ENCODE measurements around the gene HDAC4. TPM values are rescaled to one million over a fixed set of nuclear protein-coding genes. Genes with fewer than 3 reads are reported as not detected.

Gene HDAC4
- total RNA-seq, 1 experiment from 2014 or later = 47.6 TPM

DNA sequence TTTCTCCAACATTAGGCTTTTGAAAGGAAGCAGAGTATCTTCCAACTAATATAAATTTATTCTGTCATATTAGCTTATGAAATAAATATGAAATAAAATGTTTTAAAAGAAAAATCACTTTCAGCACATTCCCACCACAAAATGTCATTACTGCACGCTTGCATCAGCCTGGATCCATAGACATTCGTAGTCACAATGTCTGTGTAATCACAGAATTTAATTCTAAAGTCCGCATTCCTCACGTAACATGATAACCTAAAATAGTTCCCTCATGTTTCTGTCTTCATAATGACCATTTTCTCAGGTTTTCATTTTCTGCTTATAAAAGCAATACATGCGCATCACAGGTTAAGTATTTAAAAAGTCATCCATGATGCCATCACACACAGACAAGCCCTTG, 47.1 kb downstream of the HDAC4 start:
- no TSS peak for BruUV-seq (replicated peaks)

DNA sequence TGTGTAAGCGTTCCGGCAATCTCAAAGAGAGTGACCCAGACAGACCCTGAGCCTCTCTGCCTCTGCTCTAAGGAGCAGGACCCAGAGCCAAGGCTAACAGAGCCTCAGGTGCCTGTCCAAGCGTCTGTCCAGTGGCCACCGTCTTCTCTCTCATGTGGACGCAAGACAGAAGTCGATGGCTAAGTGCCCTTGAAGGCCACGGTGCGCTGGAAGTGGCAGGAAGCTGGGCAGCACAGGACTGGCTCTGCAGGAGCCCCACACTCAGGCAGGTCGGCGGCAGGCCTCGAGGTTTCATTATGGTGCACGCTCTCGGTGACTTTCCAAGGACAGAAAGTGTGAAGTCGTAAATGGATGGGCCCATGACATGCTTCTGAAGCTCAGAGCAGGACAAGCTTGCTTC, 49.1 kb downstream of the HDAC4 start:
- TF ChIP-seq SIN3A (IDR thresholded peaks at IDR 0.05; ENCODE audit: low read depth) = no peak
- no peak for TF ChIP-seq SRF (IDR thresholded peaks at IDR 0.05; ENCODE audit: low read depth)
- no peak for TF ChIP-seq POLR2A (IDR thresholded peaks at IDR 0.05; ENCODE audit: borderline replicate concordance, extremely low read depth, insufficient read depth, insufficient read length)
- no peak for TF ChIP-seq POLR2AphosphoS5 (IDR thresholded peaks at IDR 0.05; ENCODE audit: low read depth, low read length)
- no peak overlapping the region for H3K4me2 ChIP-seq (ENCODE audit: low read length)
- H3K4me1 ChIP-seq (ENCODE audit: control insufficient read depth in 1 of 2, insufficient read depth in 2 of 2, low read length in 2 of 2) = no peaks in the 10 kb centered on the region
- peaks cover 8 to 10% of the 10 kb centered on the region in 2 experiments; a peak in 3 of 4 replicates for H3K9me3 ChIP-seq (ENCODE audit: control insufficient read depth in 1 of 2, insufficient read depth in 1 of 2, low read depth in 1 of 2, low read length in 2 of 2)
- no peaks in the 10 kb centered on the region for H3K27me3 ChIP-seq (ENCODE audit: insufficient read depth, low read length)
- no peak for ATAC-seq
- no peak overlapping the region for H3K27ac ChIP-seq (ENCODE audit: low read depth, low read length)
- 0 out of 4 replicates have a peak, but pooled peaks cover 2 to 7% of the 10 kb centered on the region in 2 experiments for H3K36me3 ChIP-seq (ENCODE audit: control insufficient read depth in 1 of 2, insufficient read depth in 2 of 2, low read length in 2 of 2)
- peaks cover 14% of the 10 kb centered on the region for H3K79me2 ChIP-seq (ENCODE audit: insufficient read depth, low read length)
- BruUV-seq (replicated peaks) = no TSS peak
- H3K9me2 ChIP-seq (ENCODE audit: insufficient read depth) = no peaks in the 10 kb centered on the region
- no peak overlapping the region for H3K4me3 ChIP-seq (replicated peaks in 1 of 2; ENCODE audit: low read depth in 1 of 2, low read length in 2 of 2)
- ChIA-PET RAD21 (ENCODE audit: low non-redundant PET in 1 of 2, low total read pairs in 2 of 2, uncharacterized antibody in 2 of 2, unreplicated experiment in 2 of 2) (no interaction called here), POLR2A (no interaction called here), CTCF (no interaction called here)
- intact Hi-C loops (cut with micrococcal nuclease) = no loop called here
- no peak for DNase-seq (ENCODE audit: low read depth, low spot score)
- no peak overlapping the region for H2AFZ ChIP-seq (ENCODE audit: low read depth, low read length, poor library complexity, severe bottlenecking)
- no peaks in the 10 kb centered on the region for H4K20me1 ChIP-seq (ENCODE audit: insufficient read depth)
- H3K9ac ChIP-seq (ENCODE audit: low read length) = no peak overlapping the region

More for the DNA sequence above, 47.1 kb downstream of the HDAC4 start:
- Histone ChIP-seq H3K4me3 (replicated peaks in 1 of 2; ENCODE audit: low read depth in 1 of 2, low read length in 2 of 2) (no peak overlapping the region), H3K36me3 (ENCODE audit: control insufficient read depth in 1 of 2, insufficient read depth in 2 of 2, low read length in 2 of 2) (0 out of 4 replicates have a peak, but pooled peaks cover 2 to 7% of the 10 kb centered on the region in 2 experiments), H3K79me2 (ENCODE audit: insufficient read depth, low read length) (peaks cover 10% of the 10 kb centered on the region), H3K27me3 (ENCODE audit: insufficient read depth, low read length) (no peaks in the 10 kb centered on the region), H2AFZ (ENCODE audit: low read depth, low read length, poor library complexity, severe bottlenecking) (no peak overlapping the region), H3K9ac (ENCODE audit: low read length) (no peak overlapping the region), H3K9me2 (ENCODE audit: insufficient read depth) (no peaks in the 10 kb centered on the region), H3K27ac (ENCODE audit: low read depth, low read length) (no peak overlapping the region), H3K4me2 (ENCODE audit: low read length) (no peak overlapping the region), H4K20me1 (ENCODE audit: insufficient read depth) (no peaks in the 10 kb centered on the region), H3K9me3 (ENCODE audit: control insufficient read depth in 1 of 2, insufficient read depth in 1 of 2, low read depth in 1 of 2, low read length in 2 of 2) (peaks cover 8 to 10% of the 10 kb centered on the region in 2 experiments; a peak in 3 of 4 replicates), H3K4me1 (ENCODE audit: control insufficient read depth in 1 of 2, insufficient read depth in 2 of 2, low read length in 2 of 2) (no peaks in the 10 kb centered on the region)
- ChIA-PET RAD21 (ENCODE audit: low non-redundant PET in 1 of 2, low total read pairs in 2 of 2, uncharacterized antibody in 2 of 2, unreplicated experiment in 2 of 2) (no interaction called here), CTCF (no interaction called here), POLR2A (no interaction called here)
- no peak for DNase-seq (ENCODE audit: low read depth, low spot score)
- no peak for ATAC-seq
- TF ChIP-seq, protein P1, sequence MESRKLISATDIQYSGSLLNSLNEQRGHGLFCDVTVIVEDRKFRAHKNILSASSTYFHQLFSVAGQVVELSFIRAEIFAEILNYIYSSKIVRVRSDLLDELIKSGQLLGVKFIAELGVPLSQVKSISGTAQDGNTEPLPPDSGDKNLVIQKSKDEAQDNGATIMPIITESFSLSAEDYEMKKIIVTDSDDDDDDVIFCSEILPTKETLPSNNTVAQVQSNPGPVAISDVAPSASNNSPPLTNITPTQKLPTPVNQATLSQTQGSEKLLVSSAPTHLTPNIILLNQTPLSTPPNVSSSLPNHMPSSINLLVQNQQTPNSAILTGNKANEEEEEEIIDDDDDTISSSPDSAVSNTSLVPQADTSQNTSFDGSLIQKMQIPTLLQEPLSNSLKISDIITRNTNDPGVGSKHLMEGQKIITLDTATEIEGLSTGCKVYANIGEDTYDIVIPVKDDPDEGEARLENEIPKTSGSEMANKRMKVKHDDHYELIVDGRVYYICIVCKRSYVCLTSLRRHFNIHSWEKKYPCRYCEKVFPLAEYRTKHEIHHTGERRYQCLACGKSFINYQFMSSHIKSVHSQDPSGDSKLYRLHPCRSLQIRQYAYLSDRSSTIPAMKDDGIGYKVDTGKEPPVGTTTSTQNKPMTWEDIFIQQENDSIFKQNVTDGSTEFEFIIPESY (IDR thresholded peaks at IDR 0.05; ENCODE audit: extremely low read depth, insufficient replicate concordance, low read length) = no peak
- intact Hi-C loops (cut with micrococcal nuclease) = no loop called here
